CD14-positive monocyte (primary cell): ENCODE data around the gene NDST4. TPM values are rescaled to one million over a fixed set of nuclear protein-coding genes. Genes with fewer than 3 reads are reported as not detected.

Experiments used
- DNase-seq, 3 donors: peaks; one replicate each; pipeline ENCODE4 v3.0.0-alpha.2; 2011 to 2022
- H2AFZ ChIP-seq: 2 replicates; pipeline ENCODE4 v1.6.0; 2012; ENCODE audit warnings: mild to moderate bottlenecking, low read depth, low read length, inconsistent platforms; ENCODE audit not compliant: insufficient read depth, poor library complexity, severe bottlenecking
- H3K27ac ChIP-seq, 2 donors: 1 replicate in 1 of 2; 2 replicates in 1 of 2; pipeline ENCODE4 v1.5.1; 2012 to 2013; ENCODE audit warnings: low read length in 2 of 2, control low read depth in 1 of 2, inconsistent platforms in 1 of 2, low read depth in 1 of 2, mild to moderate bottlenecking in 1 of 2
- H3K27me3 ChIP-seq, 2 donors: one replicate each; pipeline versions ENCODE4 v1.6.0 to v1.6.1; 2011 to 2013; ENCODE audit warnings: low read length in 2 of 2; ENCODE audit not compliant: control insufficient read depth in 2 of 2, insufficient read depth in 2 of 2
- H3K36me3 ChIP-seq, 2 donors: replicated peaks in 1 of 2; 1 replicate in 1 of 2; 2 replicates in 1 of 2; pipeline versions ENCODE4 v1.5.1 to v1.6.1; 2012 to 2013; ENCODE audit warnings: low read length in 2 of 2, control low read depth in 1 of 2, inconsistent platforms in 1 of 2, mild to moderate bottlenecking in 1 of 2; ENCODE audit not compliant: insufficient read depth in 2 of 2, control insufficient read depth in 1 of 2
- H3K4me1 ChIP-seq, 2 donors: 1 replicate in 1 of 2; 2 replicates in 1 of 2; pipeline versions ENCODE4 v1.5.1 to v1.6.1; 2012 to 2013; ENCODE audit warnings: low read length in 2 of 2, control low read depth in 1 of 2, inconsistent platforms in 1 of 2, mild to moderate bottlenecking in 1 of 2, moderate library complexity in 1 of 2; ENCODE audit not compliant: insufficient read depth in 2 of 2, control insufficient read depth in 1 of 2
- H3K4me2 ChIP-seq: replicated peaks from 2 replicates; pipeline ENCODE3; 2012; ENCODE audit warnings: low read length, moderate library complexity, mild to moderate bottlenecking; ENCODE audit not compliant: poor library complexity, severe bottlenecking; ENCODE audit errors: extremely low read depth
- H3K4me3 ChIP-seq, 3 experiments: fragments of 200-600 bp in 1 of 3; sonication (generic) in 1 of 3; replicated peaks in 1 of 3; 1 replicate in 2 of 3; 2 replicates in 1 of 3; pipeline ENCODE4 v1.5.1; 2011 to 2013; ENCODE audit warnings: low read length in 3 of 3, mild to moderate bottlenecking in 3 of 3, control low read depth in 2 of 3, low read depth in 2 of 3, inconsistent platforms in 1 of 3, moderate library complexity in 1 of 3
- H3K79me2 ChIP-seq: 2 replicates; pipeline ENCODE4 v1.6.0; 2012; ENCODE audit warnings: mild to moderate bottlenecking, control low read depth, inconsistent platforms, low read length, moderate library complexity; ENCODE audit not compliant: insufficient read depth
- H3K9ac ChIP-seq: 2 replicates; pipeline ENCODE4 v1.6.0; 2017; ENCODE audit warnings: low read length, mild to moderate bottlenecking; ENCODE audit not compliant: insufficient read depth, poor library complexity, severe bottlenecking
- H3K9me3 ChIP-seq, 2 donors: replicated peaks in 1 of 2; 1 replicate in 1 of 2; 2 replicates in 1 of 2; pipeline versions ENCODE4 v1.5.1 to v1.6.1; 2012 to 2013; ENCODE audit warnings: low read length in 2 of 2, control low read depth in 1 of 2; ENCODE audit not compliant: control insufficient read depth in 1 of 2, insufficient read depth in 1 of 2
- H4K20me1 ChIP-seq: 2 replicates; pipeline ENCODE4 v1.6.0; 2012; ENCODE audit warnings: mild to moderate bottlenecking, low read length, control low read depth, moderate library complexity; ENCODE audit not compliant: insufficient read depth
- H3K27ac Mint-ChIP-seq, 7 donors: one replicate each; pipeline ENCODE4 v1.8.0; 2020; ENCODE audit warnings: mild to moderate bottlenecking in 7 of 7, mixed read lengths in 7 of 7, moderate library complexity in 6 of 7, inconsistent platforms in 2 of 7
- H3K27me3 Mint-ChIP-seq, 3 donors: one replicate each; pipeline ENCODE4 v1.8.0; 2021 to 2022; ENCODE audit warnings: low read depth in 3 of 3, mild to moderate bottlenecking in 3 of 3, mixed read lengths in 3 of 3, moderate library complexity in 3 of 3, inconsistent platforms in 1 of 3
- H3K36me3 Mint-ChIP-seq, 2 donors: one replicate each; pipeline ENCODE4 v1.8.0; 2020; ENCODE audit warnings: mixed read lengths in 2 of 2, inconsistent platforms in 1 of 2, mild to moderate bottlenecking in 1 of 2
- H3K4me1 Mint-ChIP-seq: one replicate; pipeline ENCODE4 v1.8.0; 2020; ENCODE audit warnings: mild to moderate bottlenecking, mixed read lengths
- H3K4me3 Mint-ChIP-seq, 2 donors: one replicate each; pipeline ENCODE4 v1.8.0; 2020; ENCODE audit warnings: mild to moderate bottlenecking in 2 of 2, mixed read lengths in 2 of 2, moderate library complexity in 1 of 2
- H3K9me3 Mint-ChIP-seq, 7 donors: one replicate each; pipeline ENCODE4 v1.8.0; 2020 to 2022; ENCODE audit warnings: mixed read lengths in 7 of 7, mild to moderate bottlenecking in 6 of 7, moderate library complexity in 6 of 7, inconsistent platforms in 2 of 7
- WGBS: methylation state at CpG from one replicate; pipeline ENCODE4 v1.1.5; 2013; ENCODE audit warnings: missing lambda C conversion rate; ENCODE audit not compliant: insufficient coverage; 5-methylcytosine and 5-hydroxymethylcytosine counted together
- intact Hi-C, 2 donors: fragments of 100-400 bp; cut with micrococcal nuclease; formaldehyde crosslinking; loops; one replicate each; pipeline versions ENCODE4 v1.15.0 to v1.15.1; 2023
- polyA plus RNA-seq, 3 donors: library from polyadenylated mRNA; depleted of rRNA in 1 of 3; unstranded in 2 of 3; stranded (reverse) in 1 of 3; fragments of 300-500 nt in 2 of 3; fragments of >200 nt in 1 of 3; fragmentation: Illumina TruSeq in 2 of 3; gene quantifications; 1 replicate in 2 of 3; 2 replicates in 1 of 3; pipeline ENCODE4 v1.2.3, GENCODE V29; 2012 to 2021
- TF ChIP-seq, protein P1 (sequence below): fragments of 200-600 bp; IDR thresholded peaks from one replicate; pipeline ENCODE4 v1.8.0; 2022; ENCODE audit warnings: antibody characterized with exemption, mild to moderate bottlenecking

The NDST4 gene
- polyA plus RNA-seq, 3 donors = not detected

GRCh38 chr4:115149106-115149505, 35.7 kb upstream of the NDST4 start:
- intact Hi-C loops = no loop called here
- no peak for DNase-seq
- no peak overlapping the region for H3K9ac ChIP-seq
- no peak overlapping the region for H3K4me3 Mint-ChIP-seq
- H3K9me3 ChIP-seq = no peaks in the 10 kb centered on the region
- no peaks in the 10 kb centered on the region for H3K27me3 ChIP-seq
- H4K20me1 ChIP-seq = no peaks in the 10 kb centered on the region
- no peak overlapping the region for H3K4me3 ChIP-seq
- H3K36me3 Mint-ChIP-seq = no peaks in the 10 kb centered on the region
- H3K4me1 Mint-ChIP-seq = no peaks in the 10 kb centered on the region
- H3K36me3 ChIP-seq = no peaks in the 10 kb centered on the region
- WGBS = 80% methylated on average over 4 of the region's 7 CpGs
- no peak overlapping the region for H3K27ac ChIP-seq
- H3K27ac Mint-ChIP-seq = no peak overlapping the region
- H3K79me2 ChIP-seq = no peaks in the 10 kb centered on the region
- H3K4me2 ChIP-seq = no peak overlapping the region
- no peaks in the 10 kb centered on the region for H3K4me1 ChIP-seq
- H3K9me3 Mint-ChIP-seq = peaks cover 0 to 3% (median 0%) of the 10 kb centered on the region in 7 donors
- no peak overlapping the region for H2AFZ ChIP-seq
- H3K27me3 Mint-ChIP-seq = no peaks in the 10 kb centered on the region
- TF ChIP-seq, protein P1, sequence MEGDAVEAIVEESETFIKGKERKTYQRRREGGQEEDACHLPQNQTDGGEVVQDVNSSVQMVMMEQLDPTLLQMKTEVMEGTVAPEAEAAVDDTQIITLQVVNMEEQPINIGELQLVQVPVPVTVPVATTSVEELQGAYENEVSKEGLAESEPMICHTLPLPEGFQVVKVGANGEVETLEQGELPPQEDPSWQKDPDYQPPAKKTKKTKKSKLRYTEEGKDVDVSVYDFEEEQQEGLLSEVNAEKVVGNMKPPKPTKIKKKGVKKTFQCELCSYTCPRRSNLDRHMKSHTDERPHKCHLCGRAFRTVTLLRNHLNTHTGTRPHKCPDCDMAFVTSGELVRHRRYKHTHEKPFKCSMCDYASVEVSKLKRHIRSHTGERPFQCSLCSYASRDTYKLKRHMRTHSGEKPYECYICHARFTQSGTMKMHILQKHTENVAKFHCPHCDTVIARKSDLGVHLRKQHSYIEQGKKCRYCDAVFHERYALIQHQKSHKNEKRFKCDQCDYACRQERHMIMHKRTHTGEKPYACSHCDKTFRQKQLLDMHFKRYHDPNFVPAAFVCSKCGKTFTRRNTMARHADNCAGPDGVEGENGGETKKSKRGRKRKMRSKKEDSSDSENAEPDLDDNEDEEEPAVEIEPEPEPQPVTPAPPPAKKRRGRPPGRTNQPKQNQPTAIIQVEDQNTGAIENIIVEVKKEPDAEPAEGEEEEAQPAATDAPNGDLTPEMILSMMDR = no peak

- Histone ChIP-seq H4K20me1 (no peaks in the 10 kb centered on the region), H3K9me3 (no peaks in the 10 kb centered on the region), H2AFZ (no peak overlapping the region), H3K79me2 (no peaks in the 10 kb centered on the region), H3K4me3 (no peak overlapping the region), H3K27ac (no peak overlapping the region), H3K4me2 (no peak overlapping the region), H3K9ac (no peak overlapping the region), H3K27me3 (no peaks in the 10 kb centered on the region), H3K4me1 (no peaks in the 10 kb centered on the region), H3K36me3 (no peaks in the 10 kb centered on the region)
- H3K27me3 Mint-ChIP-seq = no peaks in the 10 kb centered on the region
- no peak for DNase-seq
- H3K4me1 Mint-ChIP-seq = no peaks in the 10 kb centered on the region
- TF ChIP-seq, protein P1 = no peak
- WGBS = 87% methylated on average over 2 of the region's 3 CpGs
- H3K36me3 Mint-ChIP-seq = no peaks in the 10 kb centered on the region
- no peak overlapping the region for H3K4me3 Mint-ChIP-seq
- intact Hi-C loops = no loop called here
- no peak overlapping the region for H3K27ac Mint-ChIP-seq
- peaks cover 0 to 3% (median 0%) of the 10 kb centered on the region in 7 donors for H3K9me3 Mint-ChIP-seq
Measured at GRCh38 chr4:115145393-115146160, 32.2 kb upstream of the NDST4 start.
